OCI-LY1 (cell line): Measurements from ENCODE around the gene FEM1A.

ENCODE experiments used
- CTCF ChIP-seq: fragments of 200-600 bp; sonication (generic), shearing (Covaris generic); IDR thresholded peaks from 2 replicates; pipeline ENCODE4 v1.5.1; 2017; ENCODE audit warnings: mild to moderate bottlenecking, antibody characterized with exemption, low read length, moderate library complexity, mixed read lengths
- EZH2 ChIP-seq: fragments of 200-600 bp; sonication (generic), shearing (Covaris generic); IDR thresholded peaks from 2 replicates; pipeline ENCODE4 v1.8.0; 2017; ENCODE audit warnings: borderline replicate concordance, mixed run types, mild to moderate bottlenecking, antibody characterized with exemption, low read length, moderate library complexity, mixed read lengths

GRCh38 chr19:4749870-4750590 is 41.5 kb upstream of the FEM1A start:
- TF ChIP-seq CTCF (no peak), EZH2 (no peak)
